MM.1S (cell line): ENCODE results near the gene SSBP3.

Experiments used
- EZH2 ChIP-seq: fragments of 300-600 bp; sonication (generic); optimal IDR thresholded peaks from 2 replicates; pipeline ENCODE3; 2017; ENCODE audit warnings: low read depth, mild to moderate bottlenecking, antibody characterized with exemption, low read length, mixed read lengths
- EZH2phosphoT487 ChIP-seq: fragments of 300-600 bp; sonication (generic); IDR thresholded peaks from 2 replicates; pipeline ENCODE4 v1.6.1; 2018; ENCODE audit warnings: antibody characterized with exemption, low read length
- TF ChIP-seq, protein P1 (sequence below): fragments of 300-600 bp; sonication (generic); IDR thresholded peaks from 2 replicates; pipeline ENCODE4 v1.5.1; 2016; ENCODE audit warnings: antibody characterized with exemption, low read length, mixed read lengths

- TF ChIP-seq, protein P1, sequence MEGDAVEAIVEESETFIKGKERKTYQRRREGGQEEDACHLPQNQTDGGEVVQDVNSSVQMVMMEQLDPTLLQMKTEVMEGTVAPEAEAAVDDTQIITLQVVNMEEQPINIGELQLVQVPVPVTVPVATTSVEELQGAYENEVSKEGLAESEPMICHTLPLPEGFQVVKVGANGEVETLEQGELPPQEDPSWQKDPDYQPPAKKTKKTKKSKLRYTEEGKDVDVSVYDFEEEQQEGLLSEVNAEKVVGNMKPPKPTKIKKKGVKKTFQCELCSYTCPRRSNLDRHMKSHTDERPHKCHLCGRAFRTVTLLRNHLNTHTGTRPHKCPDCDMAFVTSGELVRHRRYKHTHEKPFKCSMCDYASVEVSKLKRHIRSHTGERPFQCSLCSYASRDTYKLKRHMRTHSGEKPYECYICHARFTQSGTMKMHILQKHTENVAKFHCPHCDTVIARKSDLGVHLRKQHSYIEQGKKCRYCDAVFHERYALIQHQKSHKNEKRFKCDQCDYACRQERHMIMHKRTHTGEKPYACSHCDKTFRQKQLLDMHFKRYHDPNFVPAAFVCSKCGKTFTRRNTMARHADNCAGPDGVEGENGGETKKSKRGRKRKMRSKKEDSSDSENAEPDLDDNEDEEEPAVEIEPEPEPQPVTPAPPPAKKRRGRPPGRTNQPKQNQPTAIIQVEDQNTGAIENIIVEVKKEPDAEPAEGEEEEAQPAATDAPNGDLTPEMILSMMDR, result no peak
- no peak for TF ChIP-seq EZH2
- no peak for TF ChIP-seq EZH2phosphoT487
Observed at GRCh38 chr1:54378874-54379554, 27.2 kb downstream of the SSBP3 start.
